Nephron progenitor cell (in vitro differentiated cells): ENCODE measurements around the gene NAA20.

Experiments used
- DNase-seq: peaks from one replicate; pipeline ENCODE4 v3.0.0; 2021
- H3K27ac Mint-ChIP-seq: 2 replicates; pipeline ENCODE4 v1.8.0; 2021; ENCODE audit warnings: mild to moderate bottlenecking, moderate library complexity, mixed read lengths
- H3K27me3 Mint-ChIP-seq: 2 replicates; pipeline ENCODE4 v1.8.0; 2021; ENCODE audit warnings: mild to moderate bottlenecking, low read depth, mixed read lengths; ENCODE audit not compliant: poor library complexity
- H3K36me3 Mint-ChIP-seq: 2 replicates; pipeline ENCODE4 v1.8.0; 2021; ENCODE audit warnings: low read depth, mixed read lengths
- H3K4me1 Mint-ChIP-seq: 2 replicates; pipeline ENCODE4 v1.8.0; 2021; ENCODE audit warnings: mixed read lengths
- H3K4me3 Mint-ChIP-seq: 2 replicates; pipeline ENCODE4 v1.8.0; 2021; ENCODE audit warnings: mild to moderate bottlenecking, moderate library complexity, mixed read lengths
- H3K9me3 Mint-ChIP-seq: 2 replicates; pipeline ENCODE4 v1.8.0; 2021; ENCODE audit warnings: mild to moderate bottlenecking, moderate library complexity, mixed read lengths
- TF ChIP-seq, protein P1 (sequence below): fragments of 200-600 bp; sonication (generic); IDR thresholded peaks from 2 replicates; pipeline ENCODE4 v1.5.0; 2021; ENCODE audit warnings: antibody characterized with exemption

The NAA20 gene

GRCh38 chr20:20063941-20064702 is 47.0 kb downstream of the NAA20 start:
- H3K27ac Mint-ChIP-seq = no peak overlapping the region
- H3K4me3 Mint-ChIP-seq = no peak overlapping the region
- H3K36me3 Mint-ChIP-seq = no peaks in the 10 kb centered on the region
- TF ChIP-seq, protein P1, sequence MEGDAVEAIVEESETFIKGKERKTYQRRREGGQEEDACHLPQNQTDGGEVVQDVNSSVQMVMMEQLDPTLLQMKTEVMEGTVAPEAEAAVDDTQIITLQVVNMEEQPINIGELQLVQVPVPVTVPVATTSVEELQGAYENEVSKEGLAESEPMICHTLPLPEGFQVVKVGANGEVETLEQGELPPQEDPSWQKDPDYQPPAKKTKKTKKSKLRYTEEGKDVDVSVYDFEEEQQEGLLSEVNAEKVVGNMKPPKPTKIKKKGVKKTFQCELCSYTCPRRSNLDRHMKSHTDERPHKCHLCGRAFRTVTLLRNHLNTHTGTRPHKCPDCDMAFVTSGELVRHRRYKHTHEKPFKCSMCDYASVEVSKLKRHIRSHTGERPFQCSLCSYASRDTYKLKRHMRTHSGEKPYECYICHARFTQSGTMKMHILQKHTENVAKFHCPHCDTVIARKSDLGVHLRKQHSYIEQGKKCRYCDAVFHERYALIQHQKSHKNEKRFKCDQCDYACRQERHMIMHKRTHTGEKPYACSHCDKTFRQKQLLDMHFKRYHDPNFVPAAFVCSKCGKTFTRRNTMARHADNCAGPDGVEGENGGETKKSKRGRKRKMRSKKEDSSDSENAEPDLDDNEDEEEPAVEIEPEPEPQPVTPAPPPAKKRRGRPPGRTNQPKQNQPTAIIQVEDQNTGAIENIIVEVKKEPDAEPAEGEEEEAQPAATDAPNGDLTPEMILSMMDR = no peak
- H3K27me3 Mint-ChIP-seq = peaks cover 31% of the 10 kb centered on the region
- DNase-seq = no peak
- H3K9me3 Mint-ChIP-seq = no peaks in the 10 kb centered on the region
- H3K4me1 Mint-ChIP-seq = no peaks in the 10 kb centered on the region

DNA sequence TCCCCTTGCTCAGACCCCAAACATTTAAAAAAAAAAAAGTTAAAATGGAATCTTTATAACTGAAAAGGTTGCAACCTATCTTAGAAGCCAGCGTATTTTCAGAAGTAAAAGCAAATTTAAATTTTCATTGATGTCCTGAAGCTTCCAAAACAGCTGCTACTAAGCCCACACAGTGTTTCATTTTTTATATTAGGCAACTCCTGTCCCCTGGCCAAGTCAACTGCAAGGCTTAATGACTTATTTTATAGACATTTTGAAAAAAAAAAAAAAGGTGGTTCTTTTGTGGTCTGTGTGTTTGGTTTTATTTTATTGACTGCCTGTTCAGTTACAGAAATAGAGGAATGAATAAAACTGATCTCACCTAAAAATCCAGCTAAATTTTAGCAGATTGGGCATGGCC is 48.2 kb downstream of the NAA20 start:
- H3K27me3 Mint-ChIP-seq = peaks cover 29% of the 10 kb centered on the region
- no peak for DNase-seq

GRCh38 chr20:20070871-20071726 is 53.9 kb downstream of the NAA20 start:
- DNase-seq = no peak
- H3K27me3 Mint-ChIP-seq = peaks cover 21% of the 10 kb centered on the region
- no peak overlapping the region for H3K4me3 Mint-ChIP-seq
- no peak overlapping the region for H3K27ac Mint-ChIP-seq
- no peaks in the 10 kb centered on the region for H3K4me1 Mint-ChIP-seq
- TF ChIP-seq, protein P1 = no peak
- no peaks in the 10 kb centered on the region for H3K36me3 Mint-ChIP-seq
- H3K9me3 Mint-ChIP-seq = no peaks in the 10 kb centered on the region

More for the DNA sequence above, 48.2 kb downstream of the NAA20 start:
- TF ChIP-seq, protein P1 = no peak
- Mint-ChIP-seq H3K4me1 (no peaks in the 10 kb centered on the region), H3K9me3 (no peaks in the 10 kb centered on the region), H3K36me3 (no peaks in the 10 kb centered on the region), H3K27ac (no peak overlapping the region), H3K4me3 (no peak overlapping the region)

- peaks cover 11% of the 10 kb centered on the region for H3K27me3 Mint-ChIP-seq
- no peaks in the 10 kb centered on the region for H3K36me3 Mint-ChIP-seq
- no peaks in the 10 kb centered on the region for H3K4me1 Mint-ChIP-seq
- no peak overlapping the region for H3K27ac Mint-ChIP-seq
- TF ChIP-seq, protein P1 = no peak
- H3K4me3 Mint-ChIP-seq = no peak overlapping the region
- H3K9me3 Mint-ChIP-seq = no peaks in the 10 kb centered on the region
- DNase-seq = no peak
These were observed 56.7 kb downstream of the NAA20 start for GRCh38 chr20:20073801-20074371.

- Mint-ChIP-seq H3K27me3 (peaks cover 10% of the 10 kb centered on the region), H3K9me3 (no peaks in the 10 kb centered on the region), H3K4me3 (no peak overlapping the region), H3K36me3 (no peaks in the 10 kb centered on the region), H3K27ac (no peak overlapping the region), H3K4me1 (no peaks in the 10 kb centered on the region)
- TF ChIP-seq, protein P1 = no peak
- DNase-seq = no peak
These were observed 57.9 kb downstream of the NAA20 start for GRCh38 chr20:20075032-20075431.
